Measurements from ENCODE around the gene BTG1.

- TF ChIP-seq EZH2 (IDR thresholded peaks at IDR 0.05; ENCODE audit: low read depth, unreplicated experiment), result no peak
- TF ChIP-seq CTCF (conservative IDR thresholded peaks at IDR 0.05; ENCODE audit: low read depth in 2 of 2), result no peak
- no peak for TF ChIP-seq NANOG (IDR thresholded peaks at IDR 0.05; ENCODE audit: borderline replicate concordance)
- no peak for TF ChIP-seq JUNB (IDR thresholded peaks at IDR 0.05; ENCODE audit: unreplicated experiment)
- no peak for TF ChIP-seq ZNF462 (CRISPR knock-in tag; IDR thresholded peaks at IDR 0.05)
Observed at GRCh38 chr12:92096346-92097136, 49.1 kb downstream of the BTG1 start.

Data from GM23338 (cell line).